ENCODE results near the gene SARDH. TPM values are rescaled to one million over a fixed set of nuclear protein-coding genes. Genes with fewer than 3 reads are reported as not detected.

The SARDH gene
- total RNA-seq, 1 donor from 2014 or later: 0.68 TPM

DNA sequence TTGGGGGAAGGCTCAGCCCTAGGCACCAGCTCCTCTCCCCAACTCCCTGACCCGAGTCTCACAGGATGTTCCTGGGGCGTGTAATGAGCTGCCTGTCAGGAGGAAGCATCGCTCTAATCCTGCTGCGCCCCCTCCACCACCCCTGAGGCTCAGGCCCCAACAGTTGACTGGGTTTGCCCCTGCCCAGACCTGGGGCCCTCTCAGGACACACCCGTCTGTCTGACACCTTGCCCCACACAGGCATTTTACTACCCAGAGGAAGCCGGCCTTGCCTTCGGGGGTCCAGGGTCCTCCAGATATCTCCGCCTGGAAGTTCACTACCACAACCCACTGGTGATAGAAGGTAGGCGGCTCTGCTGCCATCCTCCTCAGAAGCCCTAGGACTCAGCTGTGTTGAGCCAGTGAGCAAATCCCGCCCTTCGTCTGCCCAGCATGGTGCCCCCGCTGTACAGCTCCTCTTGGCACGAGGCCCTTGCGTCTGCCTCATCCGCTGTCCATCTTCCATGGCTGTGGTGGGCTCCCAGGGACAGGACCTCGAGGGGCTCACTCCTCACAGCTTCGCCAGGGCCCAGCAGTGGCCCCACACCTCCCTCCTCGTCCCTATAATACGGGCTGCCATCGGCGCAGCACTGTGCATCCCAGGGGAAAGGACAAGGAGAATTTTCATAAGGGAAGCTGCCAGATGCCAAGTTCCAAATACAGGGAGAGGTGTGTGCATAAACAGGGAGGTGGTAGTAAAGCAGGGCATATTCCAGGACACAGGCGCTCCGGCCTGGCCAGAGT lies 94.0 kb downstream of the SARDH start:
- Mint-ChIP-seq H3K4me3 (no peak overlapping the region), H3K9me3 (no peaks in the 10 kb centered on the region), H3K4me1 (no peaks in the 10 kb centered on the region), H3K27ac (no peak overlapping the region), H3K36me3 (ENCODE audit: low read depth) (no peaks in the 10 kb centered on the region), H3K27me3 (peaks cover 2% of the 10 kb centered on the region)
- no peak for DNase-seq
- intact Hi-C loops (cut with micrococcal nuclease): no loop called here

DNA sequence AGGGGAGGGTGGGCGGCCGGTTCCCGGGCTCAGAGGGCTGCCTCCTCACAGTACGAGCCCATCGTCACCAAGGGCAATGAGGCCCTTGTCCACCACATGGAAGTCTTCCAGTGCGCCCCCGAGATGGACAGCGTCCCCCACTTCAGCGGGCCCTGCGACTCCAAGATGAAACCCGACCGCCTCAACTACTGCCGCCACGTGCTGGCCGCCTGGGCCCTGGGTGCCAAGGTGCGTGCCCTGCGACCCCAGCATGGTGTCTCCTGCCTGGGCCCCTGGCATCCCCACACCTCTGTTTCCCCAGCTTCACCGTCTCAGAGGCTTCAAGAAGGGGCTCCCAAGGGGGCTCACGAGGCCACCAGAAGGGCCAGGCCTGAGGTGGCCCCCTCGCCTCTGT lies 94.8 kb downstream of the SARDH start:
- intact Hi-C loops (cut with micrococcal nuclease): no loop called here
- Mint-ChIP-seq H3K36me3 (ENCODE audit: low read depth) (no peaks in the 10 kb centered on the region), H3K9me3 (no peaks in the 10 kb centered on the region), H3K4me1 (no peaks in the 10 kb centered on the region), H3K27ac (no peak overlapping the region), H3K27me3 (no peaks in the 10 kb centered on the region), H3K4me3 (no peak overlapping the region)
- DNase-seq: no peak

- Mint-ChIP-seq H3K27me3 (no peaks in the 10 kb centered on the region), H3K4me3 (no peak overlapping the region), H3K36me3 (ENCODE audit: low read depth) (no peaks in the 10 kb centered on the region), H3K27ac (no peak overlapping the region), H3K4me1 (no peaks in the 10 kb centered on the region), H3K9me3 (no peaks in the 10 kb centered on the region)
- intact Hi-C loops (cut with micrococcal nuclease): no loop called here
- DNase-seq: no peak
These were observed 95.3 kb downstream of the SARDH start for GRCh38 chr9:133642708-133643361.

- H3K27ac Mint-ChIP-seq: no peak overlapping the region
- intact Hi-C loops (cut with micrococcal nuclease): no loop called here
- H3K4me3 Mint-ChIP-seq: no peak overlapping the region
- H3K9me3 Mint-ChIP-seq: no peaks in the 10 kb centered on the region
- H3K4me1 Mint-ChIP-seq: no peaks in the 10 kb centered on the region
- DNase-seq: no peak
- H3K36me3 Mint-ChIP-seq (ENCODE audit: low read depth): no peaks in the 10 kb centered on the region
- no peaks in the 10 kb centered on the region for H3K27me3 Mint-ChIP-seq
These were observed 96.1 kb downstream of the SARDH start for GRCh38 chr9:133641861-133642595.

DNA sequence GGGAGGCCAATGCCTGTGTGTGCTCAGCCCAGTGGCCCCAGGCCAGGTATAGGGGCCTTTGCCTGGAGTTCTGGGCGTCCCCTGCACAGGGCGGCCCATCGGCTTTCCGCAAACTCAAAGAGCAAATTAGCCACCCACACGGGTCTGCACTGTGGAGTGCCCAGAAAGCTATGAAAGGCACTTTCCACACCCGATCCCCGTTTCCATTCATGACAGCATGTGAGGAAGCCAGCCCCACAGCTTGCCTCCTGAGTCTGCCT lies 96.8 kb downstream of the SARDH start:
- Mint-ChIP-seq H3K9me3 (no peaks in the 10 kb centered on the region), H3K27ac (no peak overlapping the region), H3K27me3 (no peaks in the 10 kb centered on the region), H3K4me3 (no peak overlapping the region), H3K36me3 (ENCODE audit: low read depth) (no peaks in the 10 kb centered on the region), H3K4me1 (no peaks in the 10 kb centered on the region)
- DNase-seq: no peak
- intact Hi-C loops (cut with micrococcal nuclease): no loop called here

DNA sequence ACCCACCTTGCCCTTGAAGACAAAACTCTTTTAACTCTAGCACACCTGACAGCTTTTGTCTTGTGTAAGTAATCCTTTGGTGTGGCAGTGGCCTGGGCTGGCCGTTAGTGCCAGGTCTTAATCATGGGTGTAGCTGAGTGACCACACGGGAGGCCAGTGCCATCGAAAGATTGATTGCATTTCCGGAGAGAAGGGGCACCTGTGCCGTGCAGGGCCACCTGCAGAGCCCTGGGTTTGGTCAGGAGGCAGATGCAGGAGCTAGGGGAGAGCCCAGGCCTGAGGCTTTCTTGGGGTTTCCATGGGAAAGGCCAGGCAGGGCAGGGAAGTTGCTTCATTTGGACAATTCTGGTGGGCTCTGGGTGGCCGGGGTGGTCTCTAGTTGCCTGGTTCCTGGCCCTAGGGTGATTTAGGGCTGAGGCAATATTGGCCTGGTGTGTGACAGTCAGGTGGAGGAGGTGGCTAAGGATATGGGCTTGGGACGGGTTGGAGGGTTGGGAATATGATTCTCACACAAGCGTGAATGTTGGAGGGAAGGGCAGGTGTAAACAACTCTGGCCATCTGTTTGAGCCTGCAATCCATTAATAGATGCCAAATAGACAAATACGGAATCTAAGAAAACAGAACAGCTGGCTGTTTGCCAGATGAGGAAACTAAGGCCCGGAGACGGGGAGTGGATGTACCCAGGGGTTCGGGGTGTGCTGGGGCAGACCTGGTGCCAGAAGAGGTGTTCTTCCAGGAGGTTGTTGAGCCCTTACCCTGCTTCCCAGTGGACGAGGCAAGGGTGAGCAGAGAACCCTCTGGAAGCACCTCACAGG lies 97.4 kb downstream of the SARDH start:
- no peak overlapping the region for H3K4me3 Mint-ChIP-seq
- H3K36me3 Mint-ChIP-seq (ENCODE audit: low read depth): no peaks in the 10 kb centered on the region
- H3K27me3 Mint-ChIP-seq: no peaks in the 10 kb centered on the region
- DNase-seq: no peak
- H3K4me1 Mint-ChIP-seq: no peaks in the 10 kb centered on the region
- intact Hi-C loops (cut with micrococcal nuclease): no loop called here
- no peaks in the 10 kb centered on the region for H3K9me3 Mint-ChIP-seq
- H3K27ac Mint-ChIP-seq: no peak overlapping the region

- H3K9me3 Mint-ChIP-seq: no peaks in the 10 kb centered on the region
- H3K27ac Mint-ChIP-seq: no peak overlapping the region
- no peak overlapping the region for H3K4me3 Mint-ChIP-seq
- no peaks in the 10 kb centered on the region for H3K36me3 Mint-ChIP-seq (ENCODE audit: low read depth)
- DNase-seq: no peak
- no peaks in the 10 kb centered on the region for H3K27me3 Mint-ChIP-seq
- intact Hi-C loops (cut with micrococcal nuclease): no loop called here
- H3K4me1 Mint-ChIP-seq: no peaks in the 10 kb centered on the region
These were observed 98.0 kb downstream of the SARDH start for GRCh38 chr9:133640160-133640559.

- no peaks in the 10 kb centered on the region for H3K4me1 Mint-ChIP-seq
- H3K36me3 Mint-ChIP-seq (ENCODE audit: low read depth): no peaks in the 10 kb centered on the region
- H3K27ac Mint-ChIP-seq: no peak overlapping the region
- DNase-seq: no peak
- no peaks in the 10 kb centered on the region for H3K27me3 Mint-ChIP-seq
- intact Hi-C loops (cut with micrococcal nuclease): no loop called here
- H3K4me3 Mint-ChIP-seq: no peak overlapping the region
- H3K9me3 Mint-ChIP-seq: no peaks in the 10 kb centered on the region
These were observed 98.5 kb downstream of the SARDH start for GRCh38 chr9:133639613-133640012.

GRCh38 chr9:133638711-133639110 lies 99.4 kb downstream of the SARDH start:
- Mint-ChIP-seq H3K4me1 (no peaks in the 10 kb centered on the region), H3K9me3 (no peaks in the 10 kb centered on the region), H3K36me3 (ENCODE audit: low read depth) (no peaks in the 10 kb centered on the region), H3K27ac (no peak overlapping the region), H3K4me3 (no peak overlapping the region), H3K27me3 (no peaks in the 10 kb centered on the region)
- no peak for DNase-seq
- intact Hi-C loops (cut with micrococcal nuclease): no loop called here

GRCh38 chr9:133638076-133638475 lies 100.1 kb downstream of the SARDH start:
- H3K4me3 Mint-ChIP-seq: no peak overlapping the region
- DNase-seq: no peak
- H3K9me3 Mint-ChIP-seq: no peaks in the 10 kb centered on the region
- no peaks in the 10 kb centered on the region for H3K27me3 Mint-ChIP-seq
- intact Hi-C loops (cut with micrococcal nuclease): no loop called here
- no peaks in the 10 kb centered on the region for H3K36me3 Mint-ChIP-seq (ENCODE audit: low read depth)
- H3K4me1 Mint-ChIP-seq: no peaks in the 10 kb centered on the region
- H3K27ac Mint-ChIP-seq: no peak overlapping the region

DNA sequence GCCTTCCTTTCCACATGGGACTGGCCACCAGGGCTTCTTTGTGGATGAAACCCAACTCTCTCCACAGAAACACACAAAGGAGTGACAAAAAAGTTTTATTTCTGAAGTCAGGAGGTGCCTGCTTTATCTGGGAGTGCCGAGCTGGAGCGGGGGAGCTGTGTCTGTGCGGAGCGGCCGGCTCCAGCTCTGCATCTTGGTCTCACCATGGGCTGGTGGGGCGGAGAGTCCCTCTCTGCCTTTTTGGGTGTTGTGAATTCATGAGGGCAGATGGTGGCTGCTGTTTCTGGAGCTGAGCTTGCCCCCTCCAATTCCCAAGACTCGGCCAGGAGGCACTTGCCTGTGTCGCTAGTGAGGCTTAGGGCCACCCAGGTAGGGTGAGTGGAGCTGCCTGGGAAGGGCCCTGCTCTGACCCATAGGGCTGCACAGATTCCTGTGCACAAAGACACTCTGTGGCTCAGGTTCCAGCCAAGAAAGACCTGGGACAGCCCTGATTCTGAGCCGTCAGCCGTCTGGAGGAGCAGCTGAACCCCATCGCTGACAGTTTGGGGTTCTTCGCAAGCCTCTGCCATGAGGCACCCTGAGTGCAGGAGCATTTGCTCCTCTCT lies 100.6 kb downstream of the SARDH start:
- DNase-seq: no peak
- intact Hi-C loops (cut with micrococcal nuclease): no loop called here
- Mint-ChIP-seq H3K4me1 (no peaks in the 10 kb centered on the region), H3K4me3 (no peak overlapping the region), H3K27ac (no peak overlapping the region), H3K36me3 (ENCODE audit: low read depth) (no peaks in the 10 kb centered on the region), H3K27me3 (no peaks in the 10 kb centered on the region), H3K9me3 (no peaks in the 10 kb centered on the region)

GRCh38 chr9:133636902-133637301 lies 101.2 kb downstream of the SARDH start:
- Mint-ChIP-seq H3K27ac (no peak overlapping the region), H3K27me3 (no peaks in the 10 kb centered on the region), H3K4me3 (no peak overlapping the region), H3K9me3 (no peaks in the 10 kb centered on the region), H3K36me3 (ENCODE audit: low read depth) (no peaks in the 10 kb centered on the region), H3K4me1 (no peaks in the 10 kb centered on the region)
- intact Hi-C loops (cut with micrococcal nuclease): no loop called here
- no peak for DNase-seq

DNA sequence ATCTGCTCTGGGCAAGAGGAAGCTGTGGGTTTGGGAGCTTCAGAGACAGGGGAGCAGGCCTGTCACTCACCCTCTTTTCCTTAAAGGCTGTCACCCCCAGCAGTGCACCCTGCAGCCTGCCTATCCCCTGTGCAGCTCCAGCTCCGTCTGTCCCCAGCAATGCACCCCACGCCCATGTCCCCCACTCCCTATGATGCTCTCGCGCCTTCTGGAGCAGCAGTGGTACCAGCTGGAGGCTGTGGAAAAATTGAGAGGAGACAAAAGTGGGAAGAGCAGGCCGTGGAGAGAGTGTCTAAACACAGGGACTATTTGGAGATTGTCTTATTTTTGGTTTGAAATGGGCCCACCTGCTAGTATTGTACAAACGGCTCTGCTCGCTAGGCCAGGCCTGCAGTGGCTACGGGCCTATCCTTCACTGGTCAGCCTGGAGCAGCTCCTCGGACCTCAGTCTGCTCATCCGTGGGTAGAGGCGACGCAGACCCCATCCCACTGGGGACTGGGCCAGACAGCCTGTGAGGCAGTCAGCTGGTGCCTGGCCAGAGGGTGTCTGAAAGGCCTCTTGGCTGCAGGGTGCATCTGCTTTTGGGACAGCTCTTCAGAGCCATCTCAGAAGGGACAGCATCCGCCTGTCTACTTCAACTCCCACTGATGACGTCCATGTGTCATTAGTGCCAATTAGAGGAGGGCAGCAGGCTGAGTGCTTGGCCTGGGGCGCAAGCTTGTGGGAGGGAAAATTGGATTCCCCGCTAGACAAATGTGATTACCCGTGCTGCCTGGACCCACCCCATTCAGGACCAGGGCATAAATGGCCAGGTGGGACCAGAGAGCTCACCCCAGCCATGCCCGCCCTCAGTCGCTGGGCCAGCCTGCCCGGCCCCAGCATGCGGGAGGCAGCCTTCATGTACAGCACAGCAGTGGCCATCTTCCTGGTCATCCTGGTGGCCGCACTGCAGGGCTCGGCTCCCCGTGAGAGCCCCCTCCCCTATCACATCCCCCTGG lies 102.3 kb downstream of the SARDH start, which contains the start of gene DBH:
DBH (plus strand) TSS at position 831 of the 999 bp plus-strand sequence; CDS start at position 840, 9 bp downstream.
- DNase-seq: no peak
- Mint-ChIP-seq H3K36me3 (ENCODE audit: low read depth) (no peaks in the 10 kb centered on the region), H3K27ac (no peak within 1 kb of the TSS), H3K9me3 (no peaks in the 10 kb centered on the region), H3K27me3 (no peaks in the 10 kb centered on the region), H3K4me1 (no peaks in the 10 kb centered on the region), H3K4me3 (no peak within 1 kb of the TSS)
- intact Hi-C loops (cut with micrococcal nuclease): no loop called here

All from activated CD4-positive, alpha-beta T cell treated with anti-CD3 and anti-CD28 coated beads, Interleukin-2, amount 10 ng/mL, durations not matched to agents 24 days and 14 days (primary cell).